CD4-positive, alpha-beta memory T cell (primary cell): ENCODE measurements around the gene SERPINA3. TPM values are rescaled to one million over a fixed set of nuclear protein-coding genes. Genes with fewer than 3 reads are reported as not detected.

ENCODE experiments used
- CTCF ChIA-PET: fragments of 350-600 bp; sonication (Branson Sonifier 250); formaldehyde crosslinking; loops from one replicate; lab custom pipeline; 2021; ENCODE audit warnings: inconsistent platforms; ENCODE audit not compliant: partially characterized antibody; lab: Charles Lee
- POLR2A ChIA-PET: fragments of 350-600 bp; sonication (Branson Sonifier 250); formaldehyde crosslinking; loops from one replicate; lab custom pipeline; 2021; ENCODE audit not compliant: partially characterized antibody; lab: Charles Lee
- DNase-seq, 5 donors: peaks; one replicate each; pipeline versions ENCODE4 v3.0.0 to v3.0.0-alpha.2; 2020 to 2022; ENCODE audit warnings: mixed read lengths in 1 of 5
- H3K27ac ChIP-seq: one replicate; pipeline ENCODE4 v1.7.0; 2013; ENCODE audit warnings: low read depth, low read length
- H3K27me3 ChIP-seq: 2 replicates; pipeline ENCODE4 v1.7.0; 2013; ENCODE audit warnings: mild to moderate bottlenecking, low read length, moderate library complexity; ENCODE audit not compliant: insufficient read depth
- H3K36me3 ChIP-seq: 2 replicates; pipeline ENCODE4 v1.7.0; 2013; ENCODE audit warnings: mild to moderate bottlenecking, low read length, moderate library complexity; ENCODE audit not compliant: insufficient read depth
- H3K4me1 ChIP-seq: 2 replicates; pipeline ENCODE4 v1.7.0; 2013; ENCODE audit warnings: mild to moderate bottlenecking, low read length, moderate library complexity; ENCODE audit not compliant: insufficient read depth
- H3K4me3 ChIP-seq, 2 donors: one replicate each; pipeline ENCODE4 v1.7.0; 2013; ENCODE audit warnings: low read length in 2 of 2, mild to moderate bottlenecking in 1 of 2
- H3K9me3 ChIP-seq, 2 donors: one replicate each; pipeline ENCODE4 v1.7.0; 2013; ENCODE audit warnings: low read length in 2 of 2, control low read depth in 1 of 2; ENCODE audit not compliant: control insufficient read depth in 1 of 2
- H3K27ac Mint-ChIP-seq, 7 donors: one replicate each; pipeline ENCODE4 v1.8.0; 2020 to 2021; ENCODE audit warnings: mixed read lengths in 7 of 7, mild to moderate bottlenecking in 6 of 7, inconsistent platforms in 3 of 7, moderate library complexity in 3 of 7
- H3K27me3 Mint-ChIP-seq, 2 donors: one replicate each; pipeline ENCODE4 v1.8.0; 2020 to 2021; ENCODE audit warnings: mixed read lengths in 2 of 2
- H3K36me3 Mint-ChIP-seq, 2 donors: one replicate each; pipeline ENCODE4 v1.8.0; 2020 to 2021; ENCODE audit warnings: mixed read lengths in 2 of 2, inconsistent platforms in 1 of 2, mild to moderate bottlenecking in 1 of 2
- H3K4me1 Mint-ChIP-seq, 4 donors: one replicate each; pipeline ENCODE4 v1.8.0; 2020 to 2021; ENCODE audit warnings: mixed read lengths in 4 of 4, mild to moderate bottlenecking in 1 of 4
- H3K4me3 Mint-ChIP-seq, 8 donors: one replicate each; pipeline ENCODE4 v1.8.0; 2020 to 2021; ENCODE audit warnings: mixed read lengths in 8 of 8, mild to moderate bottlenecking in 7 of 8, moderate library complexity in 6 of 8, inconsistent platforms in 3 of 8
- H3K9me3 Mint-ChIP-seq, 8 donors: one replicate each; pipeline ENCODE4 v1.8.0; 2020 to 2021; ENCODE audit warnings: mixed read lengths in 8 of 8, mild to moderate bottlenecking in 5 of 8, inconsistent platforms in 3 of 8, moderate library complexity in 1 of 8
- intact Hi-C: fragments of 100-400 bp; cut with micrococcal nuclease; formaldehyde crosslinking; loops from one replicate; pipeline ENCODE4 v1.15.1; 2023
- polyA plus RNA-seq, 2 donors: library from polyadenylated mRNA; unstranded; fragments of 300-500 nt; fragmentation: Illumina TruSeq; gene quantifications; one replicate each; pipeline ENCODE4 v1.2.3, GENCODE V29; 2021
- total RNA-seq, 2 experiments: library from RNA; stranded (reverse); gene quantifications; one replicate each; pipeline ENCODE4 v1.2.3, GENCODE V29; 2021

Gene SERPINA3
- total and polyA plus RNA-seq, 4 experiments from 2014 or later: not detected

- Histone ChIP-seq H3K4me1 (no peaks in the 10 kb centered on the region), H3K27me3 (no peaks in the 10 kb centered on the region), H3K36me3 (no peaks in the 10 kb centered on the region), H3K9me3 (no peaks in the 10 kb centered on the region), H3K27ac (no peak overlapping the region), H3K4me3 (no peak overlapping the region)
- Mint-ChIP-seq H3K27me3 (peaks cover 0 to 6% of the 10 kb centered on the region in 2 donors), H3K4me3 (no peak overlapping the region), H3K36me3 (no peaks in the 10 kb centered on the region), H3K9me3 (no peaks in the 10 kb centered on the region), H3K27ac (no peak overlapping the region), H3K4me1 (peaks cover 0 to 1% (median 0%) of the 10 kb centered on the region in 4 donors)
- POLR2A ChIA-PET: no interaction called here
- intact Hi-C loops: no loop called here
- CTCF ChIA-PET: no interaction called here
- no peak for DNase-seq
Measured at GRCh38 chr14:94595912-94596311, 16.3 kb upstream of the SERPINA3 start.

GRCh38 chr14:94596361-94596760, 15.8 kb upstream of the SERPINA3 start:
- H3K9me3 ChIP-seq: no peaks in the 10 kb centered on the region
- H3K27ac ChIP-seq: no peak overlapping the region
- H3K4me1 Mint-ChIP-seq: no peaks in the 10 kb centered on the region
- no peak overlapping the region for H3K27ac Mint-ChIP-seq
- no peaks in the 10 kb centered on the region for H3K9me3 Mint-ChIP-seq
- no peaks in the 10 kb centered on the region for H3K36me3 Mint-ChIP-seq
- intact Hi-C loops: no loop called here
- DNase-seq: no peak
- H3K4me3 ChIP-seq: no peak overlapping the region
- no peak overlapping the region for H3K4me3 Mint-ChIP-seq
- H3K36me3 ChIP-seq: no peaks in the 10 kb centered on the region
- ChIA-PET POLR2A (no interaction called here), CTCF (no interaction called here)
- no peaks in the 10 kb centered on the region for H3K4me1 ChIP-seq
- peaks cover 0 to 6% of the 10 kb centered on the region in 2 donors for H3K27me3 Mint-ChIP-seq
- no peaks in the 10 kb centered on the region for H3K27me3 ChIP-seq

GRCh38 chr14:94597788-94598187, 14.4 kb upstream of the SERPINA3 start:
- intact Hi-C loops: no loop called here
- DNase-seq: no peak
- Histone ChIP-seq H3K27me3 (no peaks in the 10 kb centered on the region), H3K4me1 (no peaks in the 10 kb centered on the region), H3K9me3 (no peaks in the 10 kb centered on the region), H3K36me3 (no peaks in the 10 kb centered on the region), H3K27ac (no peak overlapping the region), H3K4me3 (no peak overlapping the region)
- no peaks in the 10 kb centered on the region for H3K9me3 Mint-ChIP-seq
- ChIA-PET POLR2A (no interaction called here), CTCF (no interaction called here)
- no peak overlapping the region for H3K27ac Mint-ChIP-seq
- no peaks in the 10 kb centered on the region for H3K4me1 Mint-ChIP-seq
- peaks cover 0 to 6% of the 10 kb centered on the region in 2 donors for H3K27me3 Mint-ChIP-seq
- no peak overlapping the region for H3K4me3 Mint-ChIP-seq
- no peaks in the 10 kb centered on the region for H3K36me3 Mint-ChIP-seq

GRCh38 chr14:94598506-94598815, 13.7 kb upstream of the SERPINA3 start:
- no peak for DNase-seq
- Mint-ChIP-seq H3K4me3 (no peak overlapping the region), H3K9me3 (no peaks in the 10 kb centered on the region), H3K27ac (no peak overlapping the region), H3K36me3 (no peaks in the 10 kb centered on the region), H3K4me1 (no peaks in the 10 kb centered on the region), H3K27me3 (peaks cover 0 to 6% of the 10 kb centered on the region in 2 donors)
- H3K4me3 ChIP-seq: no peak overlapping the region
- H3K27ac ChIP-seq: no peak overlapping the region
- H3K9me3 ChIP-seq: no peaks in the 10 kb centered on the region
- intact Hi-C loops: no loop called here
- ChIA-PET CTCF (no interaction called here), POLR2A (no interaction called here)
- H3K27me3 ChIP-seq: no peaks in the 10 kb centered on the region
- H3K4me1 ChIP-seq: no peaks in the 10 kb centered on the region
- H3K36me3 ChIP-seq: no peaks in the 10 kb centered on the region

- H3K4me3 Mint-ChIP-seq: no peak overlapping the region
Measured at GRCh38 chr14:94598816-94599655, 13.2 kb upstream of the SERPINA3 start.

GRCh38 chr14:94599656-94600004, 12.6 kb upstream of the SERPINA3 start:
- H3K27me3 ChIP-seq: no peaks in the 10 kb centered on the region
- H3K36me3 ChIP-seq: no peaks in the 10 kb centered on the region
- Mint-ChIP-seq H3K27ac (peak overlapping the region in 1 of 7 donors; percentile 4), H3K36me3 (no peaks in the 10 kb centered on the region), H3K4me1 (no peaks in the 10 kb centered on the region), H3K9me3 (no peaks in the 10 kb centered on the region), H3K27me3 (peaks cover 0 to 4% of the 10 kb centered on the region in 2 donors), H3K4me3 (no peak overlapping the region)
- CTCF ChIA-PET: no interaction called here
- intact Hi-C loops: no loop called here
- no peak for DNase-seq
- POLR2A ChIA-PET: no interaction called here
- no peak overlapping the region for H3K27ac ChIP-seq
- no peaks in the 10 kb centered on the region for H3K4me1 ChIP-seq
- no peak overlapping the region for H3K4me3 ChIP-seq
- H3K9me3 ChIP-seq: no peaks in the 10 kb centered on the region

More at GRCh38 chr14:94598816-94599655, 13.2 kb upstream of the SERPINA3 start:
- ChIA-PET CTCF (no interaction called here), POLR2A (no interaction called here)
- no peaks in the 10 kb centered on the region for H3K4me1 ChIP-seq
- Mint-ChIP-seq H3K9me3 (no peaks in the 10 kb centered on the region), H3K36me3 (no peaks in the 10 kb centered on the region), H3K27me3 (peaks cover 0 to 6% of the 10 kb centered on the region in 2 donors), H3K27ac (peak overlapping the region in 1 of 7 donors; percentile 4), H3K4me1 (no peaks in the 10 kb centered on the region)
- no peak overlapping the region for H3K27ac ChIP-seq
- H3K36me3 ChIP-seq: no peaks in the 10 kb centered on the region
- no peak overlapping the region for H3K4me3 ChIP-seq
- no peaks in the 10 kb centered on the region for H3K27me3 ChIP-seq
- H3K9me3 ChIP-seq: no peaks in the 10 kb centered on the region
- no peak for DNase-seq
- intact Hi-C loops: no loop called here

- no peaks in the 10 kb centered on the region for H3K36me3 Mint-ChIP-seq
- no peaks in the 10 kb centered on the region for H3K9me3 ChIP-seq
- CTCF ChIA-PET: no interaction called here
- no peaks in the 10 kb centered on the region for H3K27me3 ChIP-seq
- no peak overlapping the region for H3K4me3 ChIP-seq
- peaks cover 0 to 3% of the 10 kb centered on the region in 2 donors for H3K27me3 Mint-ChIP-seq
- intact Hi-C loops: no loop called here
- POLR2A ChIA-PET: no interaction called here
- H3K27ac Mint-ChIP-seq: no peak overlapping the region
- no peak overlapping the region for H3K4me3 Mint-ChIP-seq
- no peaks in the 10 kb centered on the region for H3K4me1 Mint-ChIP-seq
- no peaks in the 10 kb centered on the region for H3K9me3 Mint-ChIP-seq
- no peak overlapping the region for H3K27ac ChIP-seq
- no peak for DNase-seq
- H3K4me1 ChIP-seq: no peaks in the 10 kb centered on the region
- no peaks in the 10 kb centered on the region for H3K36me3 ChIP-seq
Measured at GRCh38 chr14:94600148-94600545, 12.0 kb upstream of the SERPINA3 start.
